Fibroblast of skin of right quadriceps (primary cell): ENCODE data around the gene VSX2.

Source experiments
- DNase-seq: peaks from one replicate; pipeline ENCODE4 v3.0.0-alpha.2; 2013

The VSX2 gene

DNA sequence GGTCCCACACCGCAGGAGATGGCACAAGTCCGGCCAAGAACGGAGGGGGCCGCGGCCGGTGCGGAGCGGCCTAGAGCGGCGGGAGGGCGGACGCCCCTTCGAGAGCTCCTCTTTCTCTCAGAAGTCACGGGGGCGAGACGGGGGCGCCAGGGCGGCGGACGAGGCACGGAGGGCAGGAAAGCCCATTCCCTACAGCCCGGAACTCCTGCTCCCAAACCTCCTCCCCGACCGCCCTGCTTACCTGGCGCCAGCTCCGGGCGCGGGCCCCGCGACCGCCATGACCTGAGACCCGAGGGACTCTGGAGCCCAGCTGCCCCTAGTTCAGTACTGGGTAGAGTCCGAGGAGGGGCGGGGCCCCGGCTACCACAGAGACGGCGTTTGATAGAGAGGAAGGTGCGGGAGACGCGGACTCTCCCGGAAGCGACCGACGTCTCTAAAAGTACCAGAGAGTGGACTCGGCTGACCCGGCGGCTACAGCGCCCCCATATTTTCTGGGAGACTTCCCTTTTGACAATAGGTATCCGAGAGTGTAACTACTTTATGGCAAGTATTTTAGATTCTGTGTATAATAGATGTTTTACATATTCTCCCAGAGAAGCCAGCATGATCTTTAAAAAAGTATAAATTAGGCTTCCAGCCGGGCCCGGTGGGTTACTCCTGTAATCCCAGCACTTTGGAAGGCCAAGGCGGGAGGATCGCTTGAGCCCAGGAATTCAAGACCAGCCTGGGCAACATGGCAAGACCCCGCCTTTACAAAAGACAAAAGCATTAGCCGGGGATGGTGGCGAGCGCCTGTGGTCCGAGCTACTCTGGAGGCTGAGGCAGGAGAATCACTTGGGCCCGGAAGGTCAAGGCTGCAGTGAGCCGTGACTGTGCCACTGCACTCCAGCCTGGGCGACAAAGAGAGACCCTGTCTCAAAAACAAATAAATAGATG is 63.7 kb downstream of the VSX2 start, which contains the start of gene ABCD4:
TSS of gene ABCD4 (minus strand) at position 301 of the 936 bp plus-strand sequence. CDS start at position 279, 22 bp downstream.
- peak; percentile 91 for DNase-seq

DNA sequence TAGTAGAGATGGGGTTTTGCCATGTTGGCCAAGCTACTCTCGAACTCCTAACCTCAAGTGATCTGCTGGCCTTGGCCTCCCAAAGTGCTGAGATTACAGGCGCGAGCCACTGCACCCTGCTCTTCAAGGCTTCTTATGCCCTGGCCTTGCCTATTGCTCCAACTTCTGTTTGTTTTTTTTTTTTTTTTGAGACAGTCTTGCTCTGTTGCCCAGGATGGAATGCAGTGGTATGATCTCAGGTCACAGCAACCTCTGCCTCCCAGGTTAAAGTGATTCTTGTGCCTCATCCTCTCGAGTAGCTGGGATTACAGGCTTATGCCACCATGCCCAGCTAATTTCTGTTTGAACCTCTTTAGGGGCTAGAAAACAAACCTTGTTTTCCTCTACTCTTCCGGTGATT is 69.4 kb downstream of the VSX2 start:
- no peak for DNase-seq

DNA sequence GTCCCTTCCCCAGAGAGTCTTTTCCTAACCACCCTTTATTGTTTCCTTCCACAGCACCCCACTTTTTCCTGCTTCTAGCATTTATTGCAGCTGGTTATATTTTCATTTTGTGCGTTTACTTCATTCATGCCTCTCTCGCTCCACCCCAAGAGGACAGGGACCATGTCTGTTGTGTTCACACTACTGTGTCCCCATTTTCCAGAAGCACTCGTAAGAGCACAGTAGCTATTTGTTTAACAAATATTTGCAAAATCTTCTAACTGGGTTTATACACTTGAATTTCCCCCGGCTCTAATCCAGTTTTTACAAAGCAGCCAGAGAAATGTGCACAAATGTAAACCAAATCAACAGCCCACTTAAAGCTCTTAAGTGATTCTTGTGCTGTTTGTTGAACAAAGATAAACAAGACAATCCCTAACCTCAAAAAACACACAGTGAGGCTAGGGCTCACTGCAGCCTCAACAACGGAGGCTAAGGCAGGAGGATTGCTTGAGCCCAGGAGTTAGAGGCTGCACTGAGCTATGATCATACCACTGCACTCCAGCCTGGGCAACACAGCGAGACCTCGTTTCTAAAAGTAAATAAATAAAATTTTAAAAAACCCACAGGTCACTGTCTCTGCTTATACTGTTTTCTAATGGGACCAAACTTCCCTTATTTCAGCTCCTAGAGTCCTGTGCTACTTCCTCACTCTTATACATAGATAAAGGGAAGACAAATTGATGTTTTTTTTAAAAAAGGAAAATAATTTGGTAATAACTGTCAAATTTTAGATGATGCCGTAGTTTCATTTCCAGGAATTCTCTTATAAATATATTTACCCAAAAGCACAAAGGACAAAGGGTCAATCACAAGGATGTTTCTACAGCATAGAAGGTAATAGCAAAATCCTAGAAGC is 70.1 kb downstream of the VSX2 start:
- DNase-seq: no peak

DNA sequence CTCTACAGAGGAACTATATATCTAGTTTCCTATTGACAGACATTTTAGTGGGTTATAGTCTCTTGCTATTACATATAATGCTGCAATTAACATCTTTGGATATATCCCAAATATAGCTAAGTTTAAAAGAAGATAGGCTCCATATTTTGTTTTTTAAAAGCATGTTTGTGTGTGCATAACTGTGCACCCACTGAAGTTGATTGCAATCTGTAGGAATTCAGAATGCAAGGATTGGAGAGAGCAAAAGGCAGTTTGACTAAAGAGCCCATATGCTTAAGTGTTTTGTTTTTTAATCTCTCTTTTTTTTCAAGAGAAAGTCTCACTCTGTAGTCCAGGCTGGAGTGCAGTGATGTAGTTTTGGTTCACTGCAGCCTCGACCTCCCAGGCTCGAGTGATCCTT is 72.9 kb downstream of the VSX2 start:
- no peak for DNase-seq
